K562 (cell line): ENCODE measurements around the gene PLTP. TPM values are rescaled to one million over a fixed set of nuclear protein-coding genes. Genes with fewer than 3 reads are reported as not detected.

ENCODE experiments used
- ATAC-seq: fragments of 200-7000 bp; cut with Tn5 transposase; 3 replicates; pipeline ENCODE4 v1.9.1; 2020; ENCODE audit warnings: moderate library complexity
- BruUV-seq: library from RNA; stranded (reverse); fragments of 400-500 nt; replicated peaks from 2 replicates; lab custom pipeline; 2021; lab: Mats Ljungman, UMichigan
- CTCF ChIA-PET: fragments of 300-600 bp; formaldehyde crosslinking; extraction: SDS; loops from one replicate; lab custom pipeline; 2021; ENCODE audit warnings: low intra/inter-chr PET ratio; lab: Yijun Ruan, JAX
- POLR2A ChIA-PET: fragments of 300-600, 350-650 bp; sonication (Branson Sonifier 250); formaldehyde crosslinking; extraction: SDS; loops from one replicate; lab custom pipeline; 2021; ENCODE audit warnings: antibody characterized with exemption, inconsistent platforms; lab: Yijun Ruan, JAX
- DNase-seq, 4 experiments: peaks; one replicate each; pipeline versions ENCODE4 v3.0.0 to v3.0.0-alpha.2; 2011 to 2018; ENCODE audit warnings: low spot score in 3 of 4, mixed read lengths in 3 of 4; ENCODE audit errors: extremely low read depth in 1 of 4
- FAIRE-seq: peaks from 2 replicates; lab custom pipeline; 2011; peaks lifted over from hg19 to GRCh38; lab: Jason Lieb, UNC
- H2AFZ ChIP-seq: 2 replicates; pipeline ENCODE4 v1.6.0; 2011; ENCODE audit warnings: low read depth, low read length, control low read depth, inconsistent platforms
- H3K27ac ChIP-seq: fragments of 200-600 bp; 3 replicates; pipeline ENCODE4 v1.8.0; 2011; ENCODE audit warnings: low read depth, mild to moderate bottlenecking, control low read depth, inconsistent platforms, low read length, moderate library complexity, mixed read lengths; ENCODE audit errors: extremely low read depth
- H3K27me3 ChIP-seq, 2 experiments: fragments of 300-600 bp in 1 of 2; 2 replicates in 1 of 2; 3 replicates in 1 of 2; pipeline versions ENCODE4 v1.6.0 to v1.8.0; 2011; ENCODE audit warnings: inconsistent platforms in 2 of 2, low read length in 2 of 2, mild to moderate bottlenecking in 1 of 2, mixed read lengths in 1 of 2, moderate library complexity in 1 of 2; ENCODE audit not compliant: control insufficient read depth in 2 of 2, insufficient read depth in 2 of 2
- H3K36me3 ChIP-seq: fragments of 300-600 bp; 3 replicates; pipeline ENCODE4 v1.8.0; 2011; ENCODE audit warnings: mild to moderate bottlenecking, low read length, inconsistent platforms; ENCODE audit not compliant: control insufficient read depth, insufficient read depth
- H3K4me1 ChIP-seq, 2 experiments: fragments of 200-600 bp in 1 of 2; replicated peaks in 1 of 2; 2 replicates in 1 of 2; 3 replicates in 1 of 2; pipeline versions ENCODE4 v1.5.1 to v1.8.0; 2011; ENCODE audit warnings: inconsistent platforms in 2 of 2, low read length in 2 of 2, mild to moderate bottlenecking in 1 of 2, mixed read lengths in 1 of 2, moderate library complexity in 1 of 2; ENCODE audit not compliant: control insufficient read depth in 2 of 2, insufficient read depth in 2 of 2
- H3K4me2 ChIP-seq: 2 replicates; pipeline ENCODE4 v1.6.1; 2011; ENCODE audit warnings: low read length, control low read depth, inconsistent platforms, mixed read lengths; ENCODE audit not compliant: insufficient read depth
- H3K4me3 ChIP-seq: fragments of 200-600 bp; sonication (generic), shearing (Covaris generic); 2 replicates; pipeline ENCODE4 v1.5.1; 2016; ENCODE audit warnings: control low read depth, inconsistent platforms
- H3K79me2 ChIP-seq: fragments of 200-600 bp; 3 replicates; pipeline ENCODE4 v1.8.0; 2011; ENCODE audit warnings: low read length, inconsistent platforms; ENCODE audit not compliant: control insufficient read depth, insufficient read depth
- H3K9ac ChIP-seq, 2 experiments: 2 replicates each; pipeline versions ENCODE4 v1.6.0 to v1.6.1; 2011; ENCODE audit warnings: low read depth in 2 of 2, low read length in 2 of 2, control low read depth in 1 of 2, inconsistent platforms in 1 of 2, mild to moderate bottlenecking in 1 of 2, mixed read lengths in 1 of 2; ENCODE audit not compliant: insufficient read depth in 1 of 2
- H3K9me1 ChIP-seq: one replicate; pipeline ENCODE4 v1.6.0; 2011; ENCODE audit warnings: inconsistent platforms, mild to moderate bottlenecking, low read length, moderate library complexity; ENCODE audit not compliant: control insufficient read depth, insufficient read depth
- H3K9me3 ChIP-seq: replicated peaks from 2 replicates; pipeline ENCODE4 v1.5.1; 2011; ENCODE audit warnings: low read depth, low read length, inconsistent platforms; ENCODE audit not compliant: control insufficient read depth, insufficient read depth
- H4K20me1 ChIP-seq: replicated peaks from 2 replicates; pipeline ENCODE4 v1.6.1; 2011; ENCODE audit warnings: low read length, inconsistent platforms, mixed read lengths; ENCODE audit not compliant: control insufficient read depth, insufficient read depth
- ARID2 ChIP-seq: fragments of 450-650 bp; IDR thresholded peaks from 2 replicates; pipeline ENCODE4 v1.6.1; 2017; ENCODE audit warnings: antibody characterized with exemption, mild to moderate bottlenecking
- BRD9 ChIP-seq: fragments of 450-650 bp; IDR thresholded peaks from 2 replicates; pipeline ENCODE4 v1.6.1; 2018; ENCODE audit warnings: low read depth; ENCODE audit not compliant: partially characterized antibody
- HDAC2 ChIP-seq: fragments of 450-650 bp; IDR thresholded peaks from 2 replicates; pipeline ENCODE4 v1.6.1; 2016; ENCODE audit warnings: mild to moderate bottlenecking
- LEF1 ChIP-seq: fragments of 450-650 bp; IDR thresholded peaks from 2 replicates; pipeline ENCODE4 v1.6.1; 2016; ENCODE audit warnings: mild to moderate bottlenecking
- MCM3 ChIP-seq: fragments of 450-650 bp; IDR thresholded peaks from 2 replicates; pipeline ENCODE4 v1.6.1; 2016
- NFATC3 ChIP-seq: fragments of 450-650 bp; IDR thresholded peaks from 2 replicates; pipeline ENCODE4 v1.6.1; 2017; ENCODE audit warnings: mild to moderate bottlenecking
- NR4A1 ChIP-seq, 2 experiments: fragments of 250-450 bp in 1 of 2; fragments of 450-650 bp in 1 of 2; sonication (Bioruptor Pico) in 1 of 2; IDR thresholded peaks; 2 replicates each; pipeline versions ENCODE4 v1.4.0 to v1.6.1; 2016 to 2020; ENCODE audit warnings: mild to moderate bottlenecking in 2 of 2, missing compliant biosample characterization in 1 of 2, missing genetic modification characterization in 1 of 2, moderate library complexity in 1 of 2
- RAD21 ChIP-seq, 2 experiments: fragments of 250-450 bp in 1 of 2; fragments of 450-650 bp in 1 of 2; sonication (Bioruptor Pico) in 1 of 2; formaldehyde crosslinking in 1 of 2; IDR thresholded peaks in 1 of 2; conservative IDR thresholded peaks in 1 of 2; 2 replicates each; pipeline versions ENCODE4 v1.4.0 to v1.8.0; 2020 to 2022; ENCODE audit warnings: mild to moderate bottlenecking in 2 of 2, moderate library complexity in 1 of 2
- RB1 ChIP-seq: fragments of 450-650 bp; IDR thresholded peaks from 2 replicates; pipeline ENCODE4 v1.6.1; 2017; ENCODE audit warnings: low read depth, mild to moderate bottlenecking
- RCOR1 ChIP-seq, 2 experiments: IDR thresholded peaks; 2 replicates each; pipeline ENCODE4 v1.6.1; 2012; ENCODE audit warnings: low read depth in 2 of 2, low read length in 2 of 2, borderline replicate concordance in 1 of 2, improper control_type of control experiment in 1 of 2
- RHOXF2B ChIP-seq: fragments of 250-450 bp; sonication (Bioruptor Pico); conservative IDR thresholded peaks from 2 replicates; pipeline ENCODE4 v1.5.1; 2021
- SIN3B ChIP-seq: fragments of 450-650 bp; IDR thresholded peaks from 2 replicates; pipeline ENCODE4 v1.6.1; 2017; ENCODE audit warnings: low read depth, mild to moderate bottlenecking, moderate library complexity
- TCF7L2 ChIP-seq: fragments of 150-350 bp; IDR thresholded peaks from 2 replicates; pipeline ENCODE4 v1.6.1; 2016; ENCODE audit warnings: low read depth, mild to moderate bottlenecking, low read length, moderate library complexity
- ZFP1 ChIP-seq: fragments of 450-650 bp; formaldehyde crosslinking; IDR thresholded peaks from 2 replicates; pipeline ENCODE4 v1.4.0; 2020; ENCODE audit warnings: mild to moderate bottlenecking, mixed read lengths
- ZNF146 ChIP-seq: IDR thresholded peaks from one replicate; pipeline ENCODE4 v1.6.1; 2018; ENCODE audit warnings: missing compliant biosample characterization; ENCODE audit not compliant: unreplicated experiment
- ZNF174 ChIP-seq: fragments of 250-450 bp; sonication (Bioruptor Pico); IDR thresholded peaks from 2 replicates; pipeline ENCODE4 v1.4.0; 2020; ENCODE audit warnings: mild to moderate bottlenecking
- ZNF280B ChIP-seq: fragments of 250-450 bp; sonication (Bioruptor Pico); IDR thresholded peaks from 2 replicates; pipeline ENCODE4 v1.5.1; 2021; ENCODE audit warnings: mild to moderate bottlenecking
- WGBS: fragments of 100-300 bp; shearing (Covaris generic); methylation state at CpG from one replicate; pipeline ENCODE4 v1.1.6; 2016; ENCODE audit warnings: low coverage, mixed read lengths; ENCODE audit not compliant: insufficient coverage; ENCODE audit errors: missing lambda C conversion rate; 5-methylcytosine and 5-hydroxymethylcytosine counted together
- in situ Hi-C: fragments of 300-500 bp; cut with MboI; formaldehyde crosslinking; loops from 4 replicates; pipeline ENCODE4 v1.15.0; 2018; ENCODE audit warnings: inconsistent platforms, mixed read lengths
- intact Hi-C: fragments of 100-400 bp; cut with micrococcal nuclease; formaldehyde crosslinking; loops from 2 replicates; pipeline ENCODE4 v1.14.2; 2022
- polyA plus RNA-seq, 8 experiments: library from polyadenylated mRNA; depleted of rRNA in 4 of 8; stranded (reverse) in 5 of 8; unstranded in 3 of 8; fragments of >200 nt; fragmentation: Nextera tagmentation in 2 of 8; fragmentation: Illumina TruSeq in 1 of 8; extraction: Ambion mirVana in 2 of 8; extraction: Trizol in 1 of 8; gene quantifications; 2 replicates each; pipeline versions ENCODE4 v1.2.1 to v1.2.3, GENCODE V29; 2011 to 2014; ENCODE audit warnings: inconsistent platforms in 1 of 8, missing spikeins in 1 of 8
- total RNA-seq, 7 experiments: library from RNA; depleted of rRNA in 6 of 7; stranded (reverse); fragments of >200 nt in 6 of 7; fragmentation: Illumina TruSeq in 2 of 7; extraction: Trizol in 2 of 7; gene quantifications; 2 replicates each; pipeline versions ENCODE4 v1.2.1 to v1.2.3, GENCODE V29; 2011 to 2021; ENCODE audit warnings: low replicate concordance in 1 of 7

The PLTP gene
- total and polyA plus RNA-seq, 9 of the 15 experiments (the other 6 are each of a cell fraction or from before 2014, with no cell fraction given): 2.8 to 29.3 (median 17.6) TPM

- TF ChIP-seq ZNF174: no peak
- no peak for TF ChIP-seq MCM3
- TF ChIP-seq ZNF280B: no peak
- no peak for TF ChIP-seq ZFP1
- no peak for TF ChIP-seq TCF7L2
- no peak for TF ChIP-seq LEF1
These were observed 29.4 kb downstream of the PLTP start (continued) for GRCh38 chr20:45882469-45883099.

- ChIA-PET CTCF (no interaction called here), POLR2A (interaction anchor here (0.6 to 2.4 kb wide), 13 partner anchors 9 to 55 kb away, joined by 3 to 11 read pairs (median 4); partner anchors contain the start of genes CTSA, NEURL2 and PCIF1)
- Histone ChIP-seq H3K27me3 (no peaks in the 10 kb centered on the region), H3K4me1 (peaks cover 27% of the 10 kb centered on the region in 2 experiments), H3K27ac (peak within 1 kb of the TSS; percentile 83), H3K4me2 (peak within 1 kb of the TSS; percentile 91), H3K9me3 (no peaks in the 10 kb centered on the region), H3K79me2 (peaks cover 32% of the 10 kb centered on the region), H3K9ac (peak within 1 kb of the TSS; percentile 85 to 92), H3K4me3 (peak within 1 kb of the TSS; percentile 56), H4K20me1 (no peaks in the 10 kb centered on the region), H3K9me1 (peaks cover 4% of the 10 kb centered on the region), H2AFZ (peak within 1 kb of the TSS; percentile 89), H3K36me3 (peaks cover 31% of the 10 kb centered on the region; the same call in 2 of the 3 replicates)
- TSS peak; percentile 81 for BruUV-seq
- in situ Hi-C loops (no loop called here), intact Hi-C loops (loop anchor here (10.0 kb wide), 1 partner anchor 46 kb away; the partner anchor contains the start of gene SNX21)
- peak; percentile 99 to 100 (median 99) for DNase-seq
- peak; percentile 100 for FAIRE-seq
- peak; percentile 99 for ATAC-seq
- WGBS: under 1% methylated on average over 23 of the region's 23 CpGs
- peak; percentile 74; the same call in 1 of the 2 replicates for TF ChIP-seq RHOXF2B (CRISPR knock-in tag)
- TF ChIP-seq ARID2: no peak
- 0 out of 2 replicates have a peak, but pooled peaks have one; percentile 49 for TF ChIP-seq RB1
- TF ChIP-seq HDAC2: peak; percentile 76
- TF ChIP-seq RAD21 (CRISPR knock-in tag; conservative IDR thresholded peaks at IDR 0.05 in 1 of 2, IDR thresholded peaks at IDR 0.05 in 1 of 2): 0 out of 4 replicates have a peak, but pooled peaks of 1 of the 2 experiments have one; percentile 24
- peak; percentile 74; the same call in 1 of the 2 replicates for TF ChIP-seq SIN3B
- TF ChIP-seq ZNF146: no peak
- TF ChIP-seq NR4A1 (CRISPR knock-in tag; IDR thresholded peaks at IDR 0.05): no peak
- peak; percentile 80; the same call in 1 of the 2 replicates for TF ChIP-seq NR4A1 (tag; IDR thresholded peaks at IDR 0.05)
- 0 out of 4 replicates have a peak, but pooled peaks of 1 of the 2 experiments have one; percentile 18 for TF ChIP-seq RCOR1 (IDR thresholded peaks at IDR 0.05; ENCODE audit: borderline replicate concordance in 1 of 2, low read depth in 2 of 2, low read length in 2 of 2)
- peak; percentile 55 for TF ChIP-seq BRD9
- TF ChIP-seq NFATC3: peak; percentile 64; the same call in 1 of the 2 replicates
These were observed 30.8 kb downstream of the PLTP start, which contains the start of gene ZSWIM1 for GRCh38 chr20:45880988-45881788. TSS of gene ZSWIM1 (plus strand) at chr20:45881227. CDS start at chr20:45882593, 1,366 bp downstream.
